Cardiac septum (tissue), 1 donor: ENCODE results near the gene PIAS2. TPM values are rescaled to one million over a fixed set of nuclear protein-coding genes. Genes with fewer than 3 reads are reported as not detected.
"Not testable (repeated sequence)": the region's sequence is repeated elsewhere in the genome, so short reads cannot be mapped to it uniquely, and the experiment has no call there.

ENCODE experiments used
- DNase-seq: peaks from one replicate; pipeline ENCODE4 v3.0.0-alpha.2; 2020; ENCODE audit warnings: low spot score
- intact Hi-C: fragments of 100-400 bp; cut with DNase I; formaldehyde crosslinking; loops from one replicate; pipeline ENCODE4 v1.14.0; 2022
- total RNA-seq: library from RNA; stranded (reverse); fragmentation: NEBNext Ultra II Directional; extraction: Animal tissue kit (Norgen Biotek cat#: 25700); gene quantifications from one replicate; pipeline ENCODE4 v1.2.1, GENCODE V29; 2021
- donor health status: DM: no; HTN: no; CAD: no.

The PIAS2 gene
- total RNA-seq, 1 donor from 2014 or later, result 36.8 TPM

GRCh38 chr18:46843372-46843771 lies 73.9 kb downstream of the PIAS2 start:
- intact Hi-C loops, result no loop called here

DNA sequence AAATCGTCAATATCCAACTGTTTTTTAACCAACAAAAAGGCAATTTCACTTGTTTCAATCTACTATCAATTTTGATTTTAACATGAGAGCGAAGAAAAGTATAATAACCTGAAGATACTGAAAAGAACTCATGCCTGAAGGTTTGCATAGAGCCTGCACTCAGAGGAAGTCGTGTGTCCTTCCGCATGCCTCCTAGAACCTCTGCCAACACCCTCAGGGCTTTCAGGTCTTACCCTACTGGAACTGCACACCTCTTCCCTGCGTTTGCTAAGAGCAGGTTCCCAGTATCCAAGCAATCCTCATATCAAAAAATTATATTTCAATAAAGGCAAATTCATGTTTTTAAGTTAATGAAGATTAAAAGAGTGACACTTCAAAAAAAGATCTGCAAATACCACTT lies 74.7 kb downstream of the PIAS2 start:
- DNase-seq, result no peak
- intact Hi-C loops, result no loop called here

More at GRCh38 chr18:46843372-46843771, 73.9 kb downstream of the PIAS2 start:
- DNase-seq, result no peak

DNA sequence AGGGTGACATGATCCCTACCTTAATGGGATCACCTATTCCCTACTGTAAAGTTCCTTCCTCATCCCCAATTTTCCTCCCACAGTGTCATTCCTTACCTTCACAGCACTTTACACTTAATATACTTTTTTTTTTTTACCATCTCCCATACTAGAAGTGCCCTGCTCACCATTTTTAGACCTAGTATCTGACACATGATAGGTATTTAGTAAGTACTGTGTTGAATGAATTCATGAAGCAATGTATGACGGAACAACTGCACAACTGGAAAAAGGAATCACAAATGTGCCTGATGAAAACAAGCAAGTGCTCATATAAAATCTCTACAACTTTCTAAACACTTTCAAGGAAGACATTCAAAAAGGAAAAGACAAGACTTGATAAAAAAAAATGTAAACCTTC lies 83.4 kb downstream of the PIAS2 start:
- DNase-seq, result no peak
- intact Hi-C loops, result loop anchor here (5.0 kb wide), 1 partner anchor 157 kb away; no protein-coding TSS in a partner anchor

- no peak for DNase-seq
- intact Hi-C loops, result loop anchor here (5.0 kb wide), 1 partner anchor 156 kb away; no protein-coding TSS in a partner anchor
Observed at GRCh38 chr18:46832849-46833248, 84.5 kb downstream of the PIAS2 start.

GRCh38 chr18:46832422-46832821 lies 84.9 kb downstream of the PIAS2 start:
- DNase-seq, result not testable (repeated sequence)
- intact Hi-C loops, result loop anchor here (5.0 kb wide), 1 partner anchor 155 kb away; no protein-coding TSS in a partner anchor

- no peak for DNase-seq
- intact Hi-C loops, result loop anchor here (5.0 kb wide), 1 partner anchor 154 kb away; no protein-coding TSS in a partner anchor
Observed at GRCh38 chr18:46831434-46831833, 85.9 kb downstream of the PIAS2 start.

- DNase-seq, result no peak
- intact Hi-C loops, result loop anchor here (5.0 kb wide), 1 partner anchor 153 kb away; no protein-coding TSS in a partner anchor
Observed at GRCh38 chr18:46830633-46831032, 86.7 kb downstream of the PIAS2 start.

- intact Hi-C loops, result loop anchor here (5.0 to 10.0 kb wide), 2 partner anchors 55 to 153 kb away; no protein-coding TSS in a partner anchor
- DNase-seq, result no peak
Observed at GRCh38 chr18:46829947-46830346, 87.4 kb downstream of the PIAS2 start.

DNA sequence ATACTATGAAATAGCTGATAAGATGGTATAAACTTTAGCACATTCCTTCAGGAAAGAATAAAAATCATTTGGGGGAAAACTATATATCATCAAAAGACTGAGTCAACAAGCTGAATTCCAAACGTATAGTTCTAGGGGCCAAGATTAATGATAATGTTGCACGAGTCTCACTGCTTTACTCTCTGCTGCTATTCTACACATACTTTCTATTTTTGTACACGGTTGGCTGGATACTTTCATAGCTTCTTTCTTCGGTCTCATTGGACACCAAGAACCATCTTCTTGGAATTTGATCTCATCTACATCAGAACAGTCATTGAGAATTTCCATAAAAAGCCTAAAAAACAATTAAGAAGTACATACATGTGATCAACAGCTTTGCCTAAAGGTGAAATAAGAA lies 87.8 kb downstream of the PIAS2 start:
- no peak for DNase-seq
- intact Hi-C loops, result loop anchor here (10.0 kb wide), 1 partner anchor 55 kb away; no protein-coding TSS in a partner anchor

GRCh38 chr18:46821856-46822711 lies 95.2 kb downstream of the PIAS2 start:
- intact Hi-C loops, result loop anchor here (10.0 kb wide), 1 partner anchor 63 kb away; no protein-coding TSS in a partner anchor
- DNase-seq, result no peak

- intact Hi-C loops, result loop anchor here (10.0 kb wide), 1 partner anchor 64 kb away; no protein-coding TSS in a partner anchor
Observed at GRCh38 chr18:46820863-46821262, 96.4 kb downstream of the PIAS2 start.

GRCh38 chr18:46815661-46816060 lies 101.6 kb downstream of the PIAS2 start:
- no peak for DNase-seq

More at GRCh38 chr18:46820863-46821262, 96.4 kb downstream of the PIAS2 start:
- no peak for DNase-seq

DNA sequence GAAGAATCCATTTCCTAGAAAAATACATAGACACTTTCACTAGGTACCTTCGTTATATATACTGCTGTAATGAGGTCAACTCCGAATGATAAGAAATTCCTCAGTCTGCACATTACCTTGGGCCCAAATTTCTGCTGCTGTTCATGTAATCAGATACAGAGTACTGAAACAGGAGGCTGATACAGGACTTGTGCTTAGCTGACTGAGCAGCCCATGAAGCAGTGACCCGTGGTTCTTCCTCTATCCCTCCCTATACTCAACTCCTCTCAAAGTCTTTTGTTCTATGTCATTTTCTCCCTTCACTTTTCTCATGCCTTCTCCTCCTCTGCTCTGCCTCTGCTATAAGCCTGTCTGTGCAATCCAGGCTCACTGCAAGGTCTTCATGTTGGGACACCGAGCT lies 102.9 kb downstream of the PIAS2 start:
- intact Hi-C loops, result no loop called here
- no peak for DNase-seq

More at GRCh38 chr18:46815661-46816060, 101.6 kb downstream of the PIAS2 start:
- intact Hi-C loops, result no loop called here

- intact Hi-C loops, result no loop called here
- no peak for DNase-seq
Observed at GRCh38 chr18:46812311-46812710, 105.0 kb downstream of the PIAS2 start.

GRCh38 chr18:46810481-46811000 lies 106.8 kb downstream of the PIAS2 start:
- no peak for DNase-seq
- intact Hi-C loops, result no loop called here

DNA sequence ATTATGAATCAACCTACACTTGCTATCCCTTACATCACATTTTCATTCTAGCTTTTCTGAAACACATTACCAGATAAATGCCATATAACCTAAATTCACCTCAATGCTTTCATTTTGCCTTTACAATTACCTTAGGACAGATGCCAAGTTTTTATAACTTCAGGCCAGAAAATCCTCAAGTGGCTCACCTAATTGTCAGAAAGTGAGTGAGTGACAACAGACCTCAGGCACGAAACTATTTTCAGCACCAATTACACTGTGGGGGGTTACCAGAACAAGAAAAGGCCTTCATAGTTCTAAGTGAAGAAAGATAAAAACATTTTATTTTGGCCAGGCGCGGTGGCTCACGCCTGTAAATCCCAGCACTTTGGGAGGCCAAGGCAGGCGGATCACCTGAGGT lies 108.2 kb downstream of the PIAS2 start:
- DNase-seq, result no peak
- intact Hi-C loops, result no loop called here

- DNase-seq, intact Hi-C loops: not testable (repeated sequence)
Observed at GRCh38 chr18:46795945-46796344, 121.4 kb downstream of the PIAS2 start.

DNA sequence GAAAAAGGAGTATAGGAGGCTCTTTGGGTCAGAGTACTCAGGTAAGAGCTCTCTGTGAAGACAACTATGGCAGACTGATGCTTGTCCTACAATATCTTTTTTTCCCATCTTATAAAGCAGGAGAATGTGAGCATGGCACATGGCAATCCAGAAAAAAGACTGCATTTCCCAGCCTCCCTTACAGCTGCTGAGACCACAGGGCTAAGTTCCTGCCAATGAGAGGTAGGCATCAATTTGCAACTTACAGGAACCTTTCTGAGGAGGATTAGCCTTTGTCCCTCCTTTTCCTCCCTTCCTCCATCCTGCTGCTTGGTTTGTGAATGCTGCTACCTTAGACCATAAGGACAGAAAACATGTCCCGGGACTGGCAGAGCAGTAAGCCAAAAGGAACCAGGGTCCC lies 122.7 kb downstream of the PIAS2 start:
- DNase-seq, result no peak
- intact Hi-C loops, result no loop called here

GRCh38 chr18:46793565-46793964 lies 123.7 kb downstream of the PIAS2 start:
- DNase-seq, result no peak
- intact Hi-C loops, result no loop called here

- intact Hi-C loops, result no loop called here
- DNase-seq, result no peak
Observed at GRCh38 chr18:46789088-46789487, 128.2 kb downstream of the PIAS2 start.
